Spinal cord (tissue), 10 donors: ENCODE results near the gene CCL13. TPM values are rescaled to one million over a fixed set of nuclear protein-coding genes. Genes with fewer than 3 reads are reported as not detected.
A peak's percentile ranks its signal among the peaks of the same experiment; 100 is the strongest.

Experiments used
- DNase-seq, 6 donors: peaks; one replicate each; pipeline versions ENCODE4 v3.0.0 to v3.0.0-alpha.2; 2013 to 2015; ENCODE audit warnings: low spot score in 6 of 6, low read depth in 4 of 6
- H3K27ac ChIP-seq: one replicate; pipeline ENCODE4 v1.5.1; 2013; ENCODE audit warnings: low read depth, low read length, control low read depth
- H3K27me3 ChIP-seq: one replicate; pipeline ENCODE4 v1.6.1; 2013; ENCODE audit warnings: low read length; ENCODE audit not compliant: control insufficient read depth, insufficient read depth
- H3K36me3 ChIP-seq: one replicate; pipeline ENCODE4 v1.6.1; 2013; ENCODE audit warnings: low read length; ENCODE audit not compliant: control insufficient read depth, insufficient read depth
- H3K4me1 ChIP-seq: one replicate; pipeline ENCODE4 v1.6.1; 2013; ENCODE audit warnings: low read length; ENCODE audit not compliant: control insufficient read depth, insufficient read depth
- H3K4me3 ChIP-seq: one replicate; pipeline ENCODE4 v1.5.1; 2013; ENCODE audit warnings: low read depth, low read length, control low read depth
- H3K9me3 ChIP-seq: one replicate; pipeline ENCODE4 v1.6.1; 2013; ENCODE audit warnings: low read length; ENCODE audit not compliant: control insufficient read depth, insufficient read depth
- WGBS: methylation state at CpG from one replicate; pipeline ENCODE4 v1.1.5; 2013; ENCODE audit warnings: missing lambda C conversion rate; ENCODE audit not compliant: insufficient coverage; 5-methylcytosine and 5-hydroxymethylcytosine counted together
- polyA plus RNA-seq, 2 donors: library from polyadenylated mRNA; unstranded; fragments of 120-200 nt; gene quantifications; one replicate each; pipeline ENCODE4 v1.2.1, GENCODE V29; 2013; ENCODE audit not compliant: insufficient read length in 2 of 2
- total RNA-seq, 2 donors: library from RNA; depleted of rRNA in 1 of 2; stranded (reverse); fragments of 120-200 nt in 1 of 2; fragments of >200 nt in 1 of 2; gene quantifications; one replicate each; pipeline versions ENCODE4 v1.2.3 to v1.2.4, GENCODE V29; 2013 to 2014
- donor health status: healthy.

The CCL13 gene
- total and polyA plus RNA-seq, 4 donors = 0.38 to 2.5 (median 1.5) TPM; not detected in 1

- no peaks in the 10 kb centered on the region for H3K27me3 ChIP-seq
- 73% methylated on average over 3 of the region's 6 CpGs for WGBS
These were observed 22.4 kb downstream of the CCL13 start for GRCh38 chr17:34378664-34379101.

DNA sequence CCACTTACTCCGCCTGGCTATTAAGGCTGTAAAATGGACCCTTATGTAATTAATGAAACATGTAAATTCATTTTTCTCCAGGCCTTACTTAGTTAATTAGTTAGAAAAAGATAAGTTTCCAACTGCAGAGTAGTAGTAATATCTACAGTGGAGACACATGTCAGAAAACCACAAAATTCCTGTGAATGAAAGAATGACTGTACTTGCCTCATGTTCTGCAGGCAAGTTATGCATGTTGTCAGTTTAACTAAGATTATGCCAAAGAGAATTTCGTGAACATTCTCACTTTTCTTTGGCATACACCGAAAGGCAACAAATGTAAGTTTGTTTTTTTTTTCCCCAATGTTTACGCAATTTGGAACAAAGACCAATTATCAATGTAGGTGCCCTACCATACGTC, 23.6 kb downstream of the CCL13 start:
- no CpG with 5 or more reads among the region's 5 CpGs for WGBS

More at GRCh38 chr17:34378664-34379101, 22.4 kb downstream of the CCL13 start:
- Histone ChIP-seq H3K36me3 (no peaks in the 10 kb centered on the region), H3K4me1 (peaks cover 4% of the 10 kb centered on the region), H3K4me3 (no peak overlapping the region), H3K9me3 (no peaks in the 10 kb centered on the region), H3K27ac (no peak overlapping the region)
- no peak for DNase-seq

GRCh38 chr17:34382621-34383124, 26.4 kb downstream of the CCL13 start:
- Histone ChIP-seq H3K27me3 (no peaks in the 10 kb centered on the region), H3K9me3 (no peaks in the 10 kb centered on the region), H3K4me3 (no peak overlapping the region), H3K27ac (no peak overlapping the region), H3K36me3 (no peaks in the 10 kb centered on the region), H3K4me1 (peaks cover 4% of the 10 kb centered on the region)
- 47% methylated on average over 5 of the region's 7 CpGs for WGBS
- peak in 1 of 6 donors; percentile 47 for DNase-seq

More for the DNA sequence above, 23.6 kb downstream of the CCL13 start:
- peaks cover 4% of the 10 kb centered on the region for H3K4me1 ChIP-seq
- no peaks in the 10 kb centered on the region for H3K9me3 ChIP-seq
- H3K36me3 ChIP-seq = no peaks in the 10 kb centered on the region
- H3K4me3 ChIP-seq = no peak overlapping the region
- H3K27me3 ChIP-seq = no peaks in the 10 kb centered on the region
- DNase-seq = no peak
- no peak overlapping the region for H3K27ac ChIP-seq

- Histone ChIP-seq H3K27ac (no peak overlapping the region), H3K27me3 (no peaks in the 10 kb centered on the region), H3K4me3 (no peak overlapping the region), H3K4me1 (peaks cover 4% of the 10 kb centered on the region), H3K9me3 (no peaks in the 10 kb centered on the region), H3K36me3 (no peaks in the 10 kb centered on the region)
- WGBS = 62% methylated on average over 3 of the region's 3 CpGs
- no peak for DNase-seq
These were observed 26.9 kb downstream of the CCL13 start for GRCh38 chr17:34383216-34383615.

DNA sequence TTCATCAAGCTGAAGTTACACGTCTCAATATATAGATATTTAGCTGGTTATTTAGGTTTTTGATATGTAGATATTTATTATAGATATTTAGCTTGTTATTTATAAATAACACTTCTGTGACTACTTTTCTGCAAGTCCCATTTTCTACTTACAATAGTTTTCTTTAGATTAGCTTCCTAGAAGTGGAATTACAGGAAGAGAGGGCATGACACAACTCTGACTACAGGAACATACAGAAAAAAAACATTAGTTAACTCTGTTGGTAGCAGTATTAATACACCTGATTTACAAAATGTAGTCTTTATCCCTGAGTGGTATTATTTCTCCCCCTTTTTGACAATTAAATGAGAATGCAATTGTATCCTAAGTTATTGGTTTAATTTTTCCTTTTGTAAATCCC, 28.0 kb downstream of the CCL13 start:
- Histone ChIP-seq H3K36me3 (no peaks in the 10 kb centered on the region), H3K9me3 (no peaks in the 10 kb centered on the region), H3K27me3 (no peaks in the 10 kb centered on the region), H3K4me3 (no peak overlapping the region), H3K4me1 (peaks cover 4% of the 10 kb centered on the region), H3K27ac (no peak overlapping the region)
- no CpG with 5 or more reads among the region's 1 CpG for WGBS
- DNase-seq = no peak

- Histone ChIP-seq H3K9me3 (no peaks in the 10 kb centered on the region), H3K4me1 (peaks cover 4% of the 10 kb centered on the region), H3K4me3 (no peak overlapping the region), H3K36me3 (no peaks in the 10 kb centered on the region), H3K27me3 (peaks cover 2% of the 10 kb centered on the region), H3K27ac (no peak overlapping the region)
- no peak for DNase-seq
- 100% methylated on average over 2 of the region's 9 CpGs for WGBS
These were observed 28.7 kb downstream of the CCL13 start for GRCh38 chr17:34384822-34385605.

DNA sequence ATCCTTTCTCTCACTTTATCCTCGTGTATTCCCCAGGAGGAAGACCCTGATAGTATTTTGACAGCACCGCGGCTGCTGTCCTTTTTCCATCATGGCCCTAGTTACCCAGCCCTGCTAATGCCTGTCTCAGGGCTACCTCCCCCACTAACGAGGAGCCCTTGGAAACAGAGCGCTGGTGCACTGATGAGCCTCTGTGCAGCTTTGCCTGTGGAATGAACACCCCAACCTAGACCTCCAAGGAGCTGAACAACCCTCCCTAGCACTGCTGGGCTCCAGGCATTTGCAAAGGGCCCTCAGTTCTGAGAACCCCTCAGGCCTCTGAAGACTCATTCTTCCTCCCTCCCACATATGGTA, 30.0 kb downstream of the CCL13 start:
- Histone ChIP-seq H3K4me1 (peaks cover 4% of the 10 kb centered on the region), H3K4me3 (no peak overlapping the region), H3K27ac (no peak overlapping the region), H3K9me3 (no peaks in the 10 kb centered on the region), H3K36me3 (no peaks in the 10 kb centered on the region), H3K27me3 (peaks cover 2% of the 10 kb centered on the region)
- no peak for DNase-seq
- 90% methylated on average over 5 of the region's 5 CpGs for WGBS

- no peak for DNase-seq
- H3K27ac ChIP-seq = no peak overlapping the region
- no peak overlapping the region for H3K4me3 ChIP-seq
- no peaks in the 10 kb centered on the region for H3K36me3 ChIP-seq
- peaks cover 4% of the 10 kb centered on the region for H3K4me1 ChIP-seq
- H3K9me3 ChIP-seq = no peaks in the 10 kb centered on the region
- WGBS = 87% methylated on average over 3 of the region's 5 CpGs
- H3K27me3 ChIP-seq = peaks cover 2% of the 10 kb centered on the region
These were observed 30.6 kb downstream of the CCL13 start for GRCh38 chr17:34386697-34387550.

GRCh38 chr17:34387566-34387965, 31.3 kb downstream of the CCL13 start:
- Histone ChIP-seq H3K27me3 (peaks cover 2% of the 10 kb centered on the region), H3K9me3 (no peaks in the 10 kb centered on the region), H3K4me1 (peaks cover 2% of the 10 kb centered on the region), H3K27ac (no peak overlapping the region), H3K36me3 (no peaks in the 10 kb centered on the region), H3K4me3 (no peak overlapping the region)
- WGBS = 79% methylated on average over 3 of the region's 5 CpGs
- DNase-seq = no peak
